Esophagus mucosa (tissue), 1 donor: ENCODE data around the gene SPR. TPM values are rescaled to one million over a fixed set of nuclear protein-coding genes. Genes with fewer than 3 reads are reported as not detected.

Source experiments
- ATAC-seq: fragments of 200-7000 bp; cut with Tn5 transposase; one replicate; pipeline ENCODE4 v1.9.1; 2020
- total RNA-seq: library from RNA; stranded (reverse); gene quantifications from one replicate; pipeline ENCODE4 v1.2.4, GENCODE V29; 2023
- donor health status: DM: yes; HTN: yes; CAD: no.

Gene SPR
- total RNA-seq, 1 donor from 2014 or later = 16.1 TPM

DNA sequence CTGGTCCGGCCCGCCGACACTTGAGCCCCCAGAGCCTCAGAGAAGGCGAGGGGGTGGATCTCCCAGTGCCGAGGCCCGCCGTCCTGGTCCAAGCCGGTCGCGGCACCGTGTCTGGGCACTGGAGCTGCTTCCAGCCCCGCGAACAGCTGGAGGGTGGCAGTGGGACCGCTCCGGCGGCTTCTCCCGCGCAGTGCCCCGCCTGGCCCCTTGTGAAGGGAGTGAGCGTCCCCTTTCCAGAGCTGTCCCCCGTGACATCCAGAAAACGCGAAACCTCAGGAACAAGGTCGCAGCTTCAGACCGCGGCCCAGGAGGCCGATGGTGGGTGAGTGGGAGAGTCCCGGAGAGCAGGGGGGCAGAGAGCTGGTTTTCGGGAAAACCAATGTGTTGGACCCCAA, 29.5 kb downstream of the SPR start:
- no peak for ATAC-seq

DNA sequence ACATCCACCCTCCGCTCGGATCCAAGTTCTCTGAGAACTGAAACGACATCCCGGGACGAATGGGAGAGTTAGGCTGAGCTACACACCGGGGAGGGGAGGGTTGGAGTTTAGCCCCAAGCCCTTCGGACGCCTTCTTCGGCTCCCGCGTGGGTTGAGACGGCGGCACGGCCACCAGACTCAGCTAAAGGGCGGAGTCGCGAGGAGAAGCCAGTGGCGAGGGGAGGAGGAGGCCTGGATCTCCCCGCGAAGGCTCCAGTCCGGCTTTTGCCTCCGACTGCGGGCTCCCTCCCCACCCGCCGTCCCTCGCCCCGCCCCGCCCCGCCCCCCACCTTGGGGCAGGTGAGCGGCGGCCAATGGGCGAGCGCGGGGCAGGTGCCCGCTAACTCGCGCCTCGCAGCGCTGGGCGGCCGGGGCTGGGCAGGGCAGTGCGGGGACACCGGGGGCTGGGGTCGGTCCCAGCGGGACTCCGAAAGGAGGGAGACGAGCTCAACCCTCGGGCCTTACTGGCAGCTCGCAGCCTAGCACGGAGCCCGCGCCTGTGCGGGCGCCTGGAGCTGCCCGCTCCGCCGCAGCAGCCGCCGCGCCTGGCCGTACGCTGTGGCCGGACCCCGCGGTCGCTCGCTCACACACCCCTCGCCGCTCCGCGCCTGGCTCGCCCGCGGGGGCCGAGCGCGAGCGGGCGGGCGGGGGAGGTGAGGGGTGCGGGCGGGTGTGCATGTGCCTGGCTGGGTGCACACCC, 30.1 kb downstream of the SPR start, which contains the start of gene EMX1:
Gene EMX1, plus strand, starts transcription at position 382 of the 739 bp plus-strand sequence. Its CDS starts 334 bp downstream, at position 716.
- peak; percentile 88 for ATAC-seq

DNA sequence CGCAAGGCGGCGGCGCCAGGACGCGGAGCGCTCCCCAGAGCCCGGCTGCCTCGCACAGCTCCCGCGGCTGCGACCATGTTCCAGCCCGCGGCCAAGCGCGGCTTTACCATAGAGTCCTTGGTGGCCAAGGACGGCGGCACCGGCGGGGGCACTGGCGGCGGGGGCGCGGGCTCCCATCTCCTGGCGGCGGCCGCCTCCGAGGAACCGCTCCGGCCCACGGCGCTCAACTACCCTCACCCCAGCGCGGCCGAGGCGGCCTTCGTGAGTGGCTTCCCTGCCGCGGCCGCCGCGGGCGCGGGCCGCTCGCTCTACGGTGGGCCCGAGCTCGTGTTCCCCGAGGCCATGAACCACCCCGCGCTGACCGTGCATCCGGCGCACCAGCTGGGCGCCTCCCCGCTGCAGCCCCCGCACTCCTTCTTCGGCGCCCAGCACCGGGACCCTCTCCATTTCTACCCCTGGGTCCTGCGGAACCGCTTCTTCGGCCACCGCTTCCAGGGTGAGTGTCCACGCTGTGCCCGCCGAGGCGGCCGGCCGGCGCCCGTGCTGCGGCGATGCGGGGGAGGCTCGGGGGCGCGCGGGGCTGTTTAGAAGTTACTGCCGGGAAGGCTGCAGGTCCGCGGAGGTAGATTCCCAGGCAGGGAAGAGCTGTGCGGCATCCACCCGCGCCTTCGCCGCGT, 30.8 kb downstream of the SPR start:
- no peak for ATAC-seq

DNA sequence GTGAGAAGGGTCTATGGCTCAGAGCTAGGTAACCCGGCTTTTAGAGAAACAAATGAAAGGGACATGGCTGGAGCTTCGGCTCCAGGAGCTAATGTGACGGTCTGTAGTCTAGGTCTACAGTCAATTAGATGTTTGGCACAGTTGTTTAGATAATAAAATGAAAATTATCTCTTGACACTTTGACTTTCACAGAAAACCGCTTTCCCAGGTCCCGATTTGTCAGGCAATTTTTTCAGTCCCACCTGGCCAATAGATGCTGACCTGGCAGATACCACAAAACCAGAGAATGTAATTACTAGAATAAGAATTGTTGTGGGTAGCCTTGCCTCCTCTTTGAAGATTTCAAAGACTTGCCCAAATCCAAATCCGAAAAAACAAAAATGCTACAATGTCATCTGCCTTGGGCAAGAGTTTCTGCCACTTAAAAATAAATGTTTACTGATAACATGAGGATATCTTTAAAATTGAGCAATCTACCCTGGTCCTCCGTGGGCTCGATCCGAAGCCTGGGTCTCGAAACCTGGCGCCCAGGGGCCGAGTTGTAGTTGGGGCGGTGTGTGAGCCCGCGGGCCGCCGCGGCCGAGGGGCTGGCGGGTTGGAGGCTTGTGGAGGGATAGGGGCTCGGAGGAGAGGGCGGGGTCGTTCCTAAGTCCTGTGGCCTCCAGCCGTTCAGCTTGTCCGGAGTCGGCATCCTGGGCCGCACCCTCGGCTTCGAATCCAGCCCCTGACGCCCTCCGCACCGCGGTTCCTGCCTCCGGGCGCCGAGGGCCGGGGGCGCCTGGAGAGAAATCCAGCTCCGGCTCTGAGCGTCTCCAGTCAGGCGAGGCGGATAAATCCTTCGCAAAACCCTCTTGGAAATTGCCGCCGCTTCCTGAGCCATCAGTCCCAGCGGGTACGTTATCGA, 32.5 kb downstream of the SPR start:
- ATAC-seq = no peak

DNA sequence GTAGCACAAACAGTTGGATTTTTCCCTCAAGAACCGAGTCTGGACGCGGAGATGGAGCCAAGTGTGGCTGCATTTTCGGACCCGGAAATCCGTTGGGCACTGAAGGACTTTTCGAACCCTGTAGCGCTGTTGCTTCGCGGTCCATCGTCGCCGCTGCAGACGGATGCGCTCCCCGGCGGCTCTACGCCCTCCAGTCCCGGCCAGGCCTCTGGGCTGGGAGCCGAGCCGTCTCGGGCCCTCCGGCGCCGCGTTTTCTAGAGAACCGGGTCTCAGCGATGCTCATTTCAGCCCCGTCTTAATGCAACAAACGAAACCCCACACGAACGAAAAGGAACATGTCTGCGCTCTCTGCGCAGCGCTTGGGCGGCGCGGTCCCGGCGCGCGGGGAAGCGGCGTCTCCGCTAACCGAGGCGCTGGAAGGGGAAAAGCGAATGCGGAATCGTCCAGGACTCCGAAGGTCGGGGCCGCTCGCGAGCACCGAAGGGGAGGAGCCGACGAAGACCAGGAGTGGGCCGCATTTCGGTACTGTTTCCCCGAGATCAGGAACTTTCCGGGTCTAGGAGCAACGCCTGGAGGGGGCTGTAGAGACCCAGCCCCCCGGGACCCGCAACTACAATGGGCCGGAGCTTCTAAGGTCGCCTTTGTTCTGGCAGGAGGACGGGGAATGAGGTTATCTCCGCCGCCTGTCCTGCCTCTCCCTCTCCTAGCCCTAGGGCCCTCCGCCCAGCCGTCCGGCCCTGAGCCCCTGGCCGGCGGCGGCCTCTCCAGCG, 33.3 kb downstream of the SPR start:
- no peak for ATAC-seq

DNA sequence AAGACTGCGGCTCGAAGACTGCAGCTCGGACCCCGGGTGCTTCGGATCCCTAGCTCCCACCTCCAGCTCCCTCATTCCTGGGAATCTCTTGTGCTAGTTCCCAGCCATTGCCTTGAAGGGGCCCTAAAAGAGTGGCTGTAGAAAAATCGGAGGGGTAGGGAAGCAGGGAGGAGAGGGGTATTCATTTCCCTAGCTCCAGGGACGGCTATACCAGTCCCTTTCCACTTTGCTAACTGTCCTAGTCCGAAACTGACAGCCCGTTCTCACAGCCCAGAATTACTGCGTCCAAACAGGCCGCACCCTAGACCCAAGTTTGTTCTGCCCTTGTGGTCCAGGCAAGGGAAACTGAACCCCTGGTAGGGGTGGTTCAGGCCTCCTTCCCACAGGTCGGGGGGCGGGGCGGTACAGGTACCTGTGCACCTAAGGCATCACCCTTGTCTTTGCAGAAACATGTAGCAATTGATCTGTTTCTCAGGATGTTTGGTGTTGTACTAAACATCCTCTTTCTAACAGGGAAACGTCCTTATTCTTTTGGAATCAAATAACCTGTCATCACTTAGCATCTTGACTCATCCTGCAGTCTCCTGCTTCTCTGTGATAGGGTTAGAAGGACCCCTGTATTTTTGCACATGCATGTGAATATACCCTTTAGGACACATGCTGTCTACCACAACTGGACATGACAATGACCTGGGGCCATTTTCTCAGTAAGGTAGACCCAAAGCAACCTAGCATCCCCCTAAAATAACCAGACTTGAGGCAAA, 34.1 kb downstream of the SPR start:
- ATAC-seq = no peak

DNA sequence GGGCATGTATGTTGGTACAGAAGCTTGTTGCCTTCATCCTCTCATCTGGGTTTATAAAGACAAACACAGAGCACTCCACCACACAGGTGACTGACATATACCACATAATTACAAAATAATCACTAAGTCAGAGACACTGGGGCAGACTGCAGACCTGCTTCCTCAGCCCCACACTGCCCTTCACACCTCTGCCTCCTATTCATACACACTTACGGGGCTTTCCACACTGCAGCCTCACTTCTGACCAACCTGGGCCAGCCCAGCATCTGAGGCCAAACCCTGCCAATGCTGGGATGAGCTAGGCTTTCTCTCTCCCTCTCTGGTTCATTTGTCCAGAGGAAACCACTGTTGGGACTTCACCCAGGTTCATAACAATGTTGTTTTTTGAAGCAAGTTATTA, 34.6 kb downstream of the SPR start:
- no peak for ATAC-seq

DNA sequence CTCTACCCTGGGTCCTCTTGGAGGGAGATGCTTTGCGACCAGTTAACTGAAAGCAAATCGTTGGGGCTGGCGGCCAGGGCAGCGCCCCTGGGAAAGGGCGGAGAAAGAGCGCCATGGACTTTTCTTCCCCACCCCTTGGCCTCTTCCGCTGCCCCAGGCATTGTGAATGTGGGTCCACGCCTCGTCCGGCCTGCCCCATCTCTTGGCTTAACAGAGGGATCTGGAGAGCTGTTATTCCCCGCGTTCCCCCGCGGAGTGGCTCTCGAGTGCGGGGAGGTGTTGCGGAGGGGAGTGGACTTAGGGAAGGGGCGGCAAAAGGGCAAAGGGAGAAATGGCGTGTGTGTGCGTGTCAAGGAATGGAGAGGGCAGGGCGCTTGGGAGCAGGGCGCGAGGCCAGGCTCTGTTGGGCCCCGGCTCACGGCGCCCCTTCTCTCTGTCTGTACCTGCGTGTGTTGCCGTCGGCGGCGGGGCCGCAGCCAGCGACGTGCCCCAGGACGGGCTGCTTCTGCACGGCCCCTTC, 36.7 kb downstream of the SPR start:
- peak; percentile 14 for ATAC-seq

DNA sequence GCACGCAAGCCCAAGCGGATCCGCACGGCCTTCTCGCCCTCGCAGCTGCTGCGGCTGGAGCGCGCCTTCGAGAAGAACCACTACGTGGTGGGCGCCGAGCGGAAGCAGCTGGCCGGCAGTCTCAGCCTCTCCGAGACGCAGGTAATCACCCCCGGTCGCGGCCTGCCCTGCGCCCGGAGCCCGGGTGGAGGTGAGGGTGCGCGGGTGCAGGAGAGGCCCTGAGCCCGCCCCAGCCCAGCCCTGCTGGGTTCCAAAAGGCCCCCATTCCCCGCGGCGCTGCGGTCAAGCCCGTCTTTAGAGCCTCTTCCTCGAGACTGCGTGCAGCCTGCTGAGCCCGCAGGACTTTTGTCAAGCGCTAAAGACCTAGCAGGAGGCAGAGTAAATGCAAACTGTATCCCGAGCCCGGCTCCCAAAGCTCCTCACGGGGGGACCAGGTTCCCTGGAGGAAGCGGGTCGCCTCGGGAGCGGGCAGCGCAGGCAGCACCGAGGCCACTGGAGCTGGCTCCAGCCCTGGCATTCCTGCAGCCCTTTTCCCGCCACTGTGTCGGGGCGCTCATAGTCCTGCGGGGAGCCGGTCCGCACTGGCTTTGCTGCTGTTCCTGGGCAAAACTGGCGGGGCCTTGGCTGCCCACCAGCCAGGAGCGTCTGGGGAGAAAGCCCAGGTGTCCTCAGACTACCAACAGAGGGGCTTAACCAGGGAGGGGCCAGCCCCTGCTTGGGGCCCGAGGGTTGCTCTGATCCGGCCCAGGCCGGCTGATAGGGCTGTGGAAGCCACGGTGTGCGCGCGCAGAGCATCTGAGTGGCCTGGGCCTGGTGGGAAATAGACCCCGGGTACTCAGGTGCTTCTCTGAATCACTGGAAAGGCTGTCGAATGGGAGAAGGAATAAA, 37.4 kb downstream of the SPR start:
- ATAC-seq = peak; percentile 24

DNA sequence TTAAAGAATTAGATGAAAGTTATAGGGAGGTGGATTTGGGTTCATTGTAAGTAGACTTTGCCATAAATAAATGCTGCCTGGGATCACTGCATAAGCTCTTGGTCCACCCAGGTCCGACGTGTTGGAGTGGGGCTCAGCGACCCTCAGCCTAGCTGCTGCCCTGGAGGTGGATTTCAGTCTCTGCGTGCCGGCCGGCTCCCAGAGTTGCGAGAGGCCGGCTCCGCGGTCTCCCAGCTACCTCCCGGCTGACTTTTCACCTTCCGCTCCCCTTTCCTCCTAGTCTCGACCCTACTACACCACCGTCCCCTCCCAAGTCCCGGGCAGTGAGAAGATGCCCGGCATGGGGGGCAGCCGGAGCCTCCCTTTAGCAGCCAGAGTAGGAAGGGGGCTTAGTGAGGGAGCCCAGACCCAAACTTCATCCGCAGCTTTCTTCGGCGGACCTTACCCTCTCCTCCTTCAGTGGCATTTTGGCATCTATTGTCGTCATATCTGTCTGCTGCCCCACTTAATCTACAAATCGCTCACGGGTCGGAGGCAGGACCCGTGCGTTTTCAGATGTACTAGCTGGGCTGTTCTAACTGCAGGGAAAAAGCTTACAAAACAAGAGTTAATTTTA, 38.2 kb downstream of the SPR start:
- no peak for ATAC-seq

DNA sequence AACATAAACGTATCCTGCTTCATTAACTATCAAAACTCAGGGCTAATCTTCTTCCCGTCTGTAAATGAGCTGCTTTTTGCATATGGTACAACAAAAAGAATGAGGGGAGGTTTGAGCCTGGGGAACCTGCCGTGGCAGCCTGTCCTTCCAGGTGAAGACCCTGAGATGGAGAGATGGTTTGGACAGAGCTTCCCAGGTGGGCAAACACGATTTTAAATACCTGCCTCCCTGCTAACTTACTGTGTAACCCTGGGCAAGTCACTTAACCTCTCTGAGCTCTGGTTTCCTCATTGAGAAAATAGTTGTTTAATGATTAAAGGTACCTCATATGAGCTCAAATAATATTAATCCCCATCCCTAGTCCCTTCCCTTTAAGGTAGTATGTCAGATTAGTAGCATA, 39.2 kb downstream of the SPR start:
- ATAC-seq = no peak

DNA sequence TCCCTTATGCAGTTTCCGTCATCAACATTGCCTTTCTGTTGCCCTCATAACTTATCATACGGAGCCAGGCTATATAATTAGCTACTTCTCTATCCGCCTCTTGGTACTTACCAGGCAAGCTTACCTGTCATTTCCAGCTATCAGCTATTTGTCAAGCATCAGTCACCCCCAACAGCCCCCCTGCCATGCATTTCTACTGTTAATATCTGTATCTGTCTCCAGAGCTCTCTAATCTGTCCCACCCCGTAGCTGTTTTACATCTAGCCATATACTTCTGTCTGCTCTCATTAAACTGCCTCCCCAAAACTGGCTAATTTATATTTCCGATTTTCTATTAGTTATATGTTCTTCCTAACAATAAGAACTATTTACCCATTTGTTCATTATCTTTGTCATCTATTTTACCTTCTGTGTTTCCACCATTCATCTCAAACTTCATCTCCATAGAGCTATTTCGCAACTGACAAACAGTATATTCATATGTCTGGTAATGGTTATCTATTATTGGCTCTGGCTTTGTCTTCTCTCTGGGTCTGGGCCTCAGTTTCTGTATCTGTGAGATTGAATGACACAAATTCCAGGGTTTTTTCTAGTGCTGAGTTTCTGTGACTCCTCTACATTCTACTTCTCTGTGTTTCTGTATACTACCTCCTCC, 39.7 kb downstream of the SPR start:
- no peak for ATAC-seq

DNA sequence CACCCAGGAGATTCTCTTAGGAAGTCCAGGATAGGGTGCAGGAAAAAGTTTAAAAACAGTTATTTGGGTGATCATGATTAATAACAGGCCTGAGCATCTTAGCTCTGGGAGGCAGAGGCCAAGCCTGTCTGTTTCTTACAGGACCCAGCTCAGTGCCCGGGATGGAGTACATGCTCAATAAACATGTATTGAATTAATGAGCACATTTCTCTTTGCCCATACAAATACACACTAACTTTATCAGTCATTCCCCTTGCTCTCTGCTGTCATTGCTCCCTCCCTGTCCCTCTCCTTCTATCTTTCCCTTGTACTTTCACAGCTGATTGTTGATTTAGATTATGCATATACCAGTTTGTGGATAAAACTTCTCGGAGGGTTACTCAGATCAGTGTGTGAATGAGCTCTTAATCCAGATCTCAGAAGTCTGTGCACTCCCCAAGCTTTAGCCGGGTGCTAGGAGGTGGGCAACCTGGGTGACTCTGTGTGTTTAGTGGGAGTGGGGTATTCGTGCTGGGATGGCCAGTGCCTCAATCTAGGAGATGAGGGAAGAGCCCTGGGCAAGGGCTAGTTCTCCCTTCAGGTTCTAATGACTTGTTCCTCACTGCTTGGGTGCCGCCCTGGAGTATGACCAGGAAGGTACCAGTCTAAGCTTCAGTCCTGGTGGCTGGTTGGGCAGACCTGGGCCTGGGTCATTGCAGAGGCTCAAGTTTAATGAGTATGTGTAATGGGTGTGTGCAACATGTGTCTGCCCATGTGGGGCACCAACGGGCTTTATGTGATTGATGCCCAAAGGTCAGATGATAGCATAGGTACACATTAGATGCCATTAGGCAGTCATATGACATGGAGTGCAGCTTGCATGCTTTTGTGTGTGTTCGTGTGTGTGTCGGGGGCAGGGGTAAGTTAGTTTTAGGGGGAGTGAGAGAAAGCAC, 40.7 kb downstream of the SPR start:
- no peak for ATAC-seq

DNA sequence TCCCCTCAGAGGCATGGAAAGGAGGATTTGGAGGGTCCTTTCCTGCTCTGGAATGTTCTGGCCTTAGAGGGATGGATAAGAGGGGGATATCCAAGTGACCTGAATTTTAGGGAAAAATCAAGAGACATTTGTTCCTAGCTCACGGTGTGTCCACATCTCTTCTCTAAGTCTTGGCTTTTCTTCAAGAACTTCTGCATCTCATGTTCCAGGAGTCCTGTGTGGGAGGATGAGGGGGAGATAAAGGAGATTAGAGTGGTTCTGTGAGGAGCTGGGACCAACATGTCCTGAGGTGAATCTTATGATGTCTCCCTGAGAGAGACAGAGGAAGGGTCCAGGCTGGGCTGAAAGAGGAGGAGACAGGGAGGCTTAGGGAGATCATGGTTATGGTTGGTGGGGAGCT, 41.8 kb downstream of the SPR start:
- no peak for ATAC-seq

DNA sequence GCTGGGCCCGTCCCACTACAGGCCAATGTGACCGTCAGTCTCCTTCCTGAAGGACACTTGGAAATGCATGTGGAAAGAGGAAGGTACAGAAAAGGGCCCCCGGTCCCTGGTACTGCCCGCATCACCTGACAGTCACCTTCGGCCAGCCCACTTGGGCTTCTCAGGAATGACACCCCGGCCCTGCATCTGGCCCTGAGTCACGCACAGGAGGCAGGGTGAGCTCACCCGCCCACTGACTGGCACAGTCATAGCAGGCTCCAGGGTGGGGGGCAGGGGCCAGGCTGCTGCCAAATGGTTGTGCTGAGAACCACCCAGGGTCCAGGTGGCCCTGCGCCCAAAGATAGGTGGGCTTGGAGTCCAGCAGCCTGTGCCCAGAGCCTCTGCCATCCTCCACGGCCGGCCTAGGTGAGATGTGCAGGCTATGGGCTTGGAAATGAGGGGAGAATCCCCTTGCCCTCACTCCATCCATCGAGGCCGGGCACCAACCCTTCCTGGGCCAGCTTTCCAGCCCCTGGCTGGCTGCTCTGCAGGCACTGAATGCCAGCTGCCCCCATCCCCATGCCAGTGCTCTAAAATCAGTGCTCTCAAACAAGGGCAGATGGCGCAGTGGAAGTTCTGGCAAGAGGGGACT, 44.2 kb downstream of the SPR start:
- peak; percentile 50 for ATAC-seq

DNA sequence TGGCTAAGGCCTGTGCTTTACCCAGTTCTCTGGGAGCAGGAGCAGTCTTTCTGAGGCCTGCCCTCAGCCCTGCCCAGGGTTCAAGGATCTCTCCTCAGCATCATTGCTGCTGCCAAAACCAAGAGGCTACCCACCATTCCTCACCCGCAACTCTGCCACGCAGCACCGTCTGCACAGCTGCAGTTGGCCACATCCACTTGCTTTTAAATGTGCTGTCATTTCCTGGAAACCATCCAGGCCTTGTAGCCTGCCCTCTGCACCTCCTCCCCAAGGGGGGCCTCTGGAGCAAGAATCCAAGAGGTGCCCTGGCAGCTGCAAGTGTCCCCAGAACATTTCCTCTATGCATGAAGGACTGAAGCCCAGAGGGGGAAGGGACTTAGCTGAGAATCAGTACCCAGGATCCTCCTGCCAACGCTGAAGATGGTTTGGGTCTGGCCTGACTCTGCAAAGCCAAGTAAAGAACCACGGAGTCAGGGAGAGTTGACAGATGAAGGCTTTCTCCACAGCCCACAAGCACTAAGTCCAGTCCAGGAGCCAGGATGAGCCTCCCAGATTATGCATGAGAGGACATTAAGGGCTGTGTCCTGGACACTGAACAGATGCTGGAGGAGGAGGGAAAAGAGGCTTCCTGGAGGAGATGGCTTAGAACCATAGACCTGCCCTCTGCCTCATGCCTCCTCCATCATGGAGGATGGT, 45.0 kb downstream of the SPR start:
- ATAC-seq = no peak

DNA sequence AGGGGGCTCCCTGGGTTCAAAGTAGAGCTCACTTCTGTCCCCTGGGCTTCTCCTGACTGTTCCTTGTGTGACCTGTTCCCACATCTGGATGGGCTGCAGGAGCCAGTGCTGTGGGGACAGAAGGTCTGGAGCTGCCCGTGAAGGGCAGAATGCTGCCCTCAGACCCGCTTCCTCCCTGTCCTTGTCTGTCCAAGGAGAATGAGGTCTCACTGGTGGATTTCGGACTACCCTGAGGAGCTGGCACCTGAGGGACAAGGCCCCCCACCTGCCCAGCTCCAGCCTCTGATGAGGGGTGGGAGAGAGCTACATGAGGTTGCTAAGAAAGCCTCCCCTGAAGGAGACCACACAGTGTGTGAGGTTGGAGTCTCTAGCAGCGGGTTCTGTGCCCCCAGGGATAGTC, 45.6 kb downstream of the SPR start:
- ATAC-seq = no peak
